GM10266 (cell line): ENCODE data around the gene MPZL1.

ENCODE experiments used
- DNase-seq: peaks from one replicate; pipeline ENCODE4 v3.0.0; 2012; ENCODE audit errors: extremely low spot score
- TF ChIP-seq, protein P1 (sequence below): IDR thresholded peaks from 2 replicates; pipeline ENCODE4 v1.5.1; 2012; ENCODE audit warnings: mild to moderate bottlenecking, low read depth; ENCODE audit not compliant: control insufficient read depth, insufficient read depth; ENCODE audit errors: missing control alignments

Gene MPZL1

GRCh38 chr1:167705250-167705649 is 16.5 kb upstream of the MPZL1 start:
- DNase-seq = no peak
- TF ChIP-seq, protein P1, sequence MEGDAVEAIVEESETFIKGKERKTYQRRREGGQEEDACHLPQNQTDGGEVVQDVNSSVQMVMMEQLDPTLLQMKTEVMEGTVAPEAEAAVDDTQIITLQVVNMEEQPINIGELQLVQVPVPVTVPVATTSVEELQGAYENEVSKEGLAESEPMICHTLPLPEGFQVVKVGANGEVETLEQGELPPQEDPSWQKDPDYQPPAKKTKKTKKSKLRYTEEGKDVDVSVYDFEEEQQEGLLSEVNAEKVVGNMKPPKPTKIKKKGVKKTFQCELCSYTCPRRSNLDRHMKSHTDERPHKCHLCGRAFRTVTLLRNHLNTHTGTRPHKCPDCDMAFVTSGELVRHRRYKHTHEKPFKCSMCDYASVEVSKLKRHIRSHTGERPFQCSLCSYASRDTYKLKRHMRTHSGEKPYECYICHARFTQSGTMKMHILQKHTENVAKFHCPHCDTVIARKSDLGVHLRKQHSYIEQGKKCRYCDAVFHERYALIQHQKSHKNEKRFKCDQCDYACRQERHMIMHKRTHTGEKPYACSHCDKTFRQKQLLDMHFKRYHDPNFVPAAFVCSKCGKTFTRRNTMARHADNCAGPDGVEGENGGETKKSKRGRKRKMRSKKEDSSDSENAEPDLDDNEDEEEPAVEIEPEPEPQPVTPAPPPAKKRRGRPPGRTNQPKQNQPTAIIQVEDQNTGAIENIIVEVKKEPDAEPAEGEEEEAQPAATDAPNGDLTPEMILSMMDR = no peak

DNA sequence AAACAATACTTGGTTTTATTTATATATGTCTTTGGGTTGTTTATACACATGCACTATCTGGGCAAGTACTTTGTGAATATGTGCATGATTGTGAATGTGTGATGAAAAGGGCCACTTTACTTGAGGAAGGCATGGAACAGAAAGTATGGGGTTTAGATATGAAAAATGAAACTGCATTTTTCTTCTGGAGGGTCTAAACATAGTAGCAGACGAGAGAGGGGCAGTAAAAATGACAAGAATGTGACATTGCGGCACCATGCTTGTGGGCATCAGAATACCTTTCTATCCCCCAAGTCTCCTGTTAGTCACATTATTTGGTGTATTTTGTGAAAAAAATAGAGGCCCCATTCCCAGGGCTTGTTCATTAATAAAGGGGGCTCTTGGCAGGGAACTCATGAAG is 15.4 kb upstream of the MPZL1 start:
- TF ChIP-seq, protein P1 = no peak
- no peak for DNase-seq

DNA sequence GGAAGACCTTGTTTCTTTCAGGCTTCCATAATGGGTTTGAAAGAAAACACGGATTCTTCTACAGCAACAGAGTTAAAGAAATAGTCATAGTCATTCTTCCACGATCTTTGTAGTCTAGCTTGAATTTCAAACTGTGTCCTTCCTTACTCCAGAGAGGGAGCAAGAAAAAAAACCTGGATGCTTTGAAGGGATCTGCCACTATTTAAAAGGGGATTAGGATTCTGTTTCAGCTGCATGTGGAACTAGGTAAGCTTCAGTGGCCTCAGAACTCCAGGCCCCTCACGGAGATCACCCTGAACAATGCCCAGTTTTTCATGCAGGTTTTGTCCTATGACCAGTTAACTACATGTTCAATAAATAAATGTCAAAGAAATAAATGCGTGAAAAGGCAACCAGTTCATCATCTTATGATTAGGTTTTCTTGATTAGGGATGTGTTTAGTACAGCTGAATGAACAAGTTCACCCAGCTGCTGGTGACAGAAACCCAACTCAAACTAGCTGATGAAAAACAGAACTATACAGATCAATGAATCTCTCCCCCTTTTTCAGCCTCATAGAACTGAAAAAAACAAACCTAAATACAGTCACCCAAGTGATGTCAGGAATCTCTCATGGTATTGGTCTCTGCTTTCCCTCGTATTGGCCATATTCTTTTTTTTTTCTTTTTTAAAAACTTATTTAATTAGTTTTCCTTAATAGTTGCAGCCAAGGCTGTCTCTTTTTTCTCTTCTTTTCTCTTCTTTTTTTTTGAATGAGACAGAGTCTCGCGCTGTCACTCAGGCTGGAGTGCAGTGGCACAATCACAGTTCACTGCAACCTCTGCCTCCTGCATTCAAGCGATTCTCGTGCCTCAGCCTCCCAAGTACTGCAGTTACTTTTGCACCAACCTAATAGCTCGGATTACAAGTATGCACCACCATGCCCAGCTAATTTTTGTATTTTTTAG is 14.6 kb upstream of the MPZL1 start:
- peak; percentile 40 for DNase-seq
- TF ChIP-seq, protein P1 = no peak

DNA sequence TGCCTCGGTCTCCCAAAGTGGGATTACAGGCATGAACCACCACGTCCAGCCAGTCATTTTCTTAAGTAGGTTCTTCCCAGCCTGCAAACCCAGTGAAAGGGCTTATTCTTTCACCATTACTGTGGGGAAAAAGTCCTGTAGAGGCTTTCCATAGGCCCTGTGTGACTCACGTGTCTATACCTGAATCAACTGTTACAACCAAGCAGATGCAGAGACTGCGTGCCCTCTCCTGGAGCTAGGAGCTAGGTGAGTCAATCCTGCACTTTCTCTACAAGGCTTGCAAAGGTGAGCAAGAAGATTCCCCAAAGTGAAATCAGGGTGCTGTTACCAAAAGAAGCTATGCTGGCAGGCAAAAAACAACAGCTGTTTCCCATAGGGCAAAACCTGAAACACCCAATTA is 13.8 kb upstream of the MPZL1 start:
- no peak for DNase-seq
- TF ChIP-seq, protein P1 = no peak

GRCh38 chr1:167708940-167709389 is 12.8 kb upstream of the MPZL1 start:
- TF ChIP-seq, protein P1 = no peak

GRCh38 chr1:167710836-167711235 is 10.9 kb upstream of the MPZL1 start:
- TF ChIP-seq, protein P1 = no peak
- DNase-seq = no peak

More at GRCh38 chr1:167708940-167709389, 12.8 kb upstream of the MPZL1 start:
- DNase-seq = no peak

DNA sequence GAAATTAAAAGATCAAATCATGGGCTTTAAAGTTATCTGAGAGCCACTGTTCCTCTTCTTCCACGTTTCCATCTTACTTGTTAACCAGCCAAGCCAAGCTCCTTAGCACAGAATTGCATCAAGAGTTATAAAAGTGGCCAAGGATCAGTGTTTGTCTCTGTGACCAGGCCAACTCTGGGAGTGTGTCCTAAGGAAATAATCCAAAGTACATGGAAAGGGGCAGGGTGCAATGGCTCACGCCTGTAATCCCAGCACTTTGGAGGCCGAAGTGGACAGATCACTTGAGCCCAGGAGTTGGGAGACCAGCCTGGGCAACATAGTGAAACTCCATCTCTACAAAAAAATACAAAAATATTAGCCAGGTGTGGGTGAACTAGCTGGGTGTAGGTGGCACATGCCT is 10.0 kb upstream of the MPZL1 start:
- DNase-seq = no peak
- TF ChIP-seq, protein P1 = no peak
